Activated CD4-positive, alpha-beta memory T cell treated with anti-CD3 and anti-CD28 coated beads, Interleukin-2, amount 10 ng/mL, durations not matched to agents 7 days and 5 days (primary cell): ENCODE measurements around the gene PRKCI. TPM values are rescaled to one million over a fixed set of nuclear protein-coding genes. Genes with fewer than 3 reads are reported as not detected.
"Not testable (repeated sequence)": the region's sequence is repeated elsewhere in the genome, so short reads cannot be mapped to it uniquely, and the experiment has no call there.

ENCODE experiments used
- CTCF ChIA-PET: fragments of 350-600 bp; sonication (Branson Sonifier 250); formaldehyde crosslinking; loops from one replicate; lab custom pipeline; 2021; ENCODE audit warnings: antibody characterized with exemption, inconsistent platforms; lab: Charles Lee
- POLR2A ChIA-PET: fragments of 350-600 bp; sonication (Branson Sonifier 250); formaldehyde crosslinking; loops from one replicate; lab custom pipeline; 2021; ENCODE audit warnings: antibody characterized with exemption; lab: Charles Lee
- DNase-seq: peaks from one replicate; pipeline ENCODE4 v3.0.0-alpha.2; 2020
- H3K27ac Mint-ChIP-seq: one replicate; pipeline ENCODE4 v1.8.0; 2021; ENCODE audit warnings: mild to moderate bottlenecking, mixed read lengths
- H3K27me3 Mint-ChIP-seq: one replicate; pipeline ENCODE4 v1.8.0; 2021; ENCODE audit warnings: mixed read lengths
- H3K36me3 Mint-ChIP-seq: one replicate; pipeline ENCODE4 v1.8.0; 2021; ENCODE audit warnings: low read depth, mixed read lengths
- H3K4me1 Mint-ChIP-seq: one replicate; pipeline ENCODE4 v1.8.0; 2021; ENCODE audit warnings: mixed read lengths
- H3K4me3 Mint-ChIP-seq: one replicate; pipeline ENCODE4 v1.8.0; 2021; ENCODE audit warnings: mild to moderate bottlenecking, mixed read lengths
- H3K9me3 Mint-ChIP-seq: one replicate; pipeline ENCODE4 v1.8.0; 2021; ENCODE audit warnings: mixed read lengths
- total RNA-seq, 2 experiments: library from RNA; stranded (reverse); gene quantifications; one replicate each; pipeline ENCODE4 v1.2.3, GENCODE V29; 2021

Gene PRKCI
- total RNA-seq = 10 to 100 TPM; 18.6 to 25.7 TPM

DNA sequence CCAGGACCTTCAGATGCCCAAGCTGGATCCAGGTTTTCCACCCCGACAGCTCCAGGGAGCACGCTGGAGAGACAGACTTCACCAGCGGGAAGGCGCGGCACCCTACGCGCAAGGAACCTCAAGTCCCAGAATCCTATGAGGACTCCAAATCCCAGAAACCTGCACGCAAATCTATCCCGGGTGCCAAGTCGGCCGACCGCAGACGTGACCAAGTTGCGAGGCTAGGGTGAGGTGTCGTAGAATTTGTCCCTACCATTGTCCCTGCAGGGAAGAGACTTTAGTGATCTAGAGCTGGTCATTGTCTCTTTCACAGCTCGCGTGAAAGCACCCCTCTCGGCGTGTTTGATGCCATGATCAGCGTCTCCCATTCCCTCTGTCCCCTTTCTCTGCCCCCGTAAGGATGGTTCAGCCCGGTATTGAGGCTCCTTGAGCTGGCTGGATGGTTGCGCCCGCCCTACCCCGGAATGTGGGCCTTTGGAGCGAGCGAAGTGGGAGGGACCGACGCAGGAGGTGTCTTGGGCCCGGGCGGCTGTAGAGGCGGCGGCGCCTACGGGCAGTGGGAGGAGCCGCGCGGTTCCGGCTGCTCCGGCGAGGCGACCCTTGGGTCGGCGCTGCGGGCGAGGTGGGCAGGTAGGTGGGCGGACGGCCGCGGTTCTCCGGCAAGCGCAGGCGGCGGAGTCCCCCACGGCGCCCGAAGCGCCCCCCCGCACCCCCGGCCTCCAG, at the start of gene PRKCI:
Gene PRKCI (plus strand): TSS at position 501 of the 723 bp plus-strand sequence. CDS start 246 bp downstream, outside the sequence.
- Mint-ChIP-seq H3K27me3 (no peaks in the 10 kb centered on the region), H3K4me1 (peaks cover 28% of the 10 kb centered on the region), H3K36me3 (no peaks in the 10 kb centered on the region), H3K27ac (peak within 1 kb of the TSS; percentile 69), H3K9me3 (no peaks in the 10 kb centered on the region), H3K4me3 (peak within 1 kb of the TSS; percentile 80)
- ChIA-PET POLR2A (interaction anchor here (0.6 to 1.9 kb wide), 8 partner anchors 11 to 135 kb away, joined by 3 to 16 read pairs (median 3); partner anchors contain the start of genes PHC3 and SKIL), CTCF (interaction anchor here (0.6 to 1.2 kb wide), 2 partner anchors 165 to 190 kb away, joined by 3 to 4 read pairs; no protein-coding TSS in a partner anchor)
- peak; percentile 92 for DNase-seq

- Mint-ChIP-seq H3K9me3 (no peaks in the 10 kb centered on the region), H3K4me1 (peaks cover 36% of the 10 kb centered on the region), H3K4me3 (peak overlapping the region; percentile 46), H3K27me3 (no peaks in the 10 kb centered on the region), H3K27ac (peak overlapping the region; percentile 63), H3K36me3 (peaks cover 48% of the 10 kb centered on the region)
- POLR2A ChIA-PET = interaction anchor here (0.6 to 4.3 kb wide), 12 partner anchors 7 to 691 kb away, joined by 3 to 42 read pairs (median 6); partner anchors contain the start of genes MYNN, PRKCI, RPL22L1 and SKIL
- CTCF ChIA-PET = interaction anchor here (0.5 to 0.9 kb wide), 4 partner anchors 179 to 633 kb away, joined by 3 to 4 read pairs (median 3); partner anchors contain the start of gene SKIL
- DNase-seq = peak; percentile 79
Measured at GRCh38 chr3:170178651-170179050, 43.6 kb upstream of the PRKCI start.

GRCh38 chr3:170179432-170179831, 42.8 kb upstream of the PRKCI start:
- Mint-ChIP-seq H3K4me3 (peak overlapping the region; percentile 99), H3K36me3 (peaks cover 45% of the 10 kb centered on the region), H3K4me1 (peaks cover 32% of the 10 kb centered on the region), H3K27ac (peak overlapping the region; percentile 98), H3K9me3 (no peaks in the 10 kb centered on the region), H3K27me3 (no peaks in the 10 kb centered on the region)
- ChIA-PET POLR2A (interaction anchor here (0.6 to 4.3 kb wide), 12 partner anchors 8 to 691 kb away, joined by 3 to 42 read pairs (median 6); partner anchors contain the start of genes MYNN, PRKCI, RPL22L1 and SKIL), CTCF (interaction anchor here (0.6 to 1.3 kb wide), 2 partner anchors 126 to 211 kb away, joined by 3 read pairs; no protein-coding TSS in a partner anchor)
- no peak for DNase-seq

- Mint-ChIP-seq H3K4me3 (peak overlapping the region; percentile 99), H3K4me1 (peaks cover 29% of the 10 kb centered on the region), H3K36me3 (peaks cover 39% of the 10 kb centered on the region), H3K9me3 (no peaks in the 10 kb centered on the region), H3K27ac (peak overlapping the region; percentile 98), H3K27me3 (no peaks in the 10 kb centered on the region)
- ChIA-PET CTCF (interaction anchor here (0.5 to 1.4 kb wide), 7 partner anchors 11 to 417 kb away, joined by 3 to 5 read pairs (median 4); partner anchors contain the start of gene SKIL), POLR2A (interaction anchor here (0.6 to 4.3 kb wide), 16 partner anchors 9 to 690 kb away, joined by 3 to 42 read pairs (median 4); partner anchors contain the start of genes GPR160, MYNN, PRKCI and RPL22L1)
- peak; percentile 18 for DNase-seq
Measured at GRCh38 chr3:170180079-170180907, 41.9 kb upstream of the PRKCI start.

DNA sequence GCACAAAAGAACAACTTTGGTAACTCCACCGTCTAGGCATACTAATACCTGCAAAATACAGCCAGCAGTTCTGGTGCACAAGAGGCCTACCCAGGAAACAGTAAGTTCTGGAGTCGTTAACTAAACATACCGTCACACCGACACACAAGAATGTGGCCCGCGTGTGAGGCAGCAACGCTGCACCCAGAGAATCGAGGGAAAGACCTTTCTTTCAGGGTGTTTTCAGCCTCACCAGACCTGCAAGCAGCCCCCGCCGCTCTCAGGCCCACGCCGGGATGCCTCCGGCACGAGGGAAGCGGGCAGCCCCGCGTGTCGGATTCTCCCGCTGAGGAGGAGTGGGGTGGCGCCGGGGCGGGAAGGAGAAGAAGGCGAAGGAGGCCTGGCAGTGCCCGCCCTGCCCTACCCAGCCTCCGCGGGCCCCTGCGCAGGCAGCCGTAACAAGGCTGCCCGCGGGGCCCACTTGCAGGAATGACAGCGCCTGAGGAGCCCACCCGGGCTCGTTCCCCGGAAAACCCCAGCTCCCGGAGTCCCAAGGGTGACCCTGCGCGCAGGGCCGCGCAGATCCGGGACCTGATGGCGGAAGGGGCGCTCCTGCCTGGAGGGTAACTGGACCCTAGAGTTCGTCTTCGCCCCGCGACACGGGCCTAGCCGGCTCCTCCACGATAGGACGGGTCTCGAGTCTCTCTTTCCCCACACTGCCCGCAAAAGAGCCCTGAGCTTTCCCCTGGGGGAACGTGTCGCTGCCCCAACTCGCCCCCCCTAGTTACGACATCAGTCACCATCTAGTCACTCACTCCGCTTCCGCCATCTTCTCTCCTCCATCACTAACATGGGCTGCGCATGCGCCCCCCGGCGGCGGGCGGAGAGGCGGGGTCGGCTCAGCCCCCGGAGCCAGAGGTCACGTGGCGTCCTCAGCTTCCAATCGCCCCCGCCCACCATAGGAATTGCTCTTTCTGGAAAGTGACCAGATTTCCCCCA, 41.0 kb upstream of the PRKCI start, which contains the start of gene PHC3:
Gene PHC3 (minus strand): TSS at position 826 of the 978 bp plus-strand sequence. CDS start 18 bp downstream, at position 808.
- Mint-ChIP-seq H3K36me3 (peaks cover 33% of the 10 kb centered on the region), H3K27ac (peak within 1 kb of the TSS; percentile 98), H3K4me1 (peaks cover 27% of the 10 kb centered on the region), H3K4me3 (peak within 1 kb of the TSS; percentile 99), H3K9me3 (no peaks in the 10 kb centered on the region), H3K27me3 (no peaks in the 10 kb centered on the region)
- POLR2A ChIA-PET = interaction anchor here (0.7 to 4.3 kb wide), 21 partner anchors 10 to 689 kb away, joined by 3 to 42 read pairs (median 3); partner anchors contain the start of genes ACTRT3, GPR160, MYNN and PRKCI
- CTCF ChIA-PET = interaction anchor here (0.8 to 1.4 kb wide), 5 partner anchors 9 to 418 kb away, joined by 3 to 5 read pairs (median 3); partner anchors contain the start of gene SKIL
- peak; percentile 92 for DNase-seq

- Mint-ChIP-seq H3K9me3 (no peaks in the 10 kb centered on the region), H3K4me1 (peaks cover 14% of the 10 kb centered on the region), H3K4me3 (no peak overlapping the region), H3K36me3 (no peaks in the 10 kb centered on the region), H3K27ac (no peak overlapping the region), H3K27me3 (peaks cover 6% of the 10 kb centered on the region)
- no peak for DNase-seq
- CTCF ChIA-PET = interaction anchor here (0.6 to 1.2 kb wide), 5 partner anchors 8 to 622 kb away, joined by 3 to 4 read pairs (median 3); partner anchors contain the start of gene PHC3
- POLR2A ChIA-PET = no interaction called here
Measured at GRCh38 chr3:170189398-170190256, 32.6 kb upstream of the PRKCI start.

GRCh38 chr3:170195759-170196158, 26.5 kb upstream of the PRKCI start:
- DNase-seq, H3K27ac Mint-ChIP-seq, H3K9me3 Mint-ChIP-seq, POLR2A ChIA-PET, CTCF ChIA-PET, H3K4me1 Mint-ChIP-seq, H3K4me3 Mint-ChIP-seq, H3K36me3 Mint-ChIP-seq: not testable (repeated sequence)
- H3K27me3 Mint-ChIP-seq = peaks cover 20% of the 10 kb centered on the region

GRCh38 chr3:170196833-170197232, 25.4 kb upstream of the PRKCI start:
- H3K27me3 Mint-ChIP-seq = peaks cover 22% of the 10 kb centered on the region
- POLR2A ChIA-PET = no interaction called here
- no peaks in the 10 kb centered on the region for H3K9me3 Mint-ChIP-seq
- H3K36me3 Mint-ChIP-seq = no peaks in the 10 kb centered on the region
- CTCF ChIA-PET = no interaction called here
- DNase-seq = no peak
- H3K4me1 Mint-ChIP-seq = no peaks in the 10 kb centered on the region
- H3K4me3 Mint-ChIP-seq = no peak overlapping the region
- no peak overlapping the region for H3K27ac Mint-ChIP-seq

GRCh38 chr3:170200987-170201386, 21.2 kb upstream of the PRKCI start:
- H3K36me3 Mint-ChIP-seq = no peaks in the 10 kb centered on the region
- H3K27me3 Mint-ChIP-seq = peaks cover 18% of the 10 kb centered on the region
- DNase-seq = no peak
- no peak overlapping the region for H3K4me3 Mint-ChIP-seq
- ChIA-PET POLR2A (no interaction called here), CTCF (interaction anchor here (0.7 to 1.0 kb wide), 3 partner anchors 11 to 210 kb away, joined by 3 to 4 read pairs (median 3); no protein-coding TSS in a partner anchor)
- peaks cover 3% of the 10 kb centered on the region for H3K4me1 Mint-ChIP-seq
- no peaks in the 10 kb centered on the region for H3K9me3 Mint-ChIP-seq
- H3K27ac Mint-ChIP-seq = no peak overlapping the region

- CTCF ChIA-PET = interaction anchor here (0.7 to 1.0 kb wide), 3 partner anchors 12 to 209 kb away, joined by 3 to 4 read pairs (median 3); no protein-coding TSS in a partner anchor
- Mint-ChIP-seq H3K27me3 (peaks cover 18% of the 10 kb centered on the region), H3K9me3 (no peaks in the 10 kb centered on the region), H3K4me3 (no peak overlapping the region), H3K4me1 (peaks cover 3% of the 10 kb centered on the region), H3K36me3 (no peaks in the 10 kb centered on the region), H3K27ac (no peak overlapping the region)
- no peak for DNase-seq
- POLR2A ChIA-PET = no interaction called here
Measured at GRCh38 chr3:170201527-170201926, 20.7 kb upstream of the PRKCI start.
